A549 (cell line): ENCODE data around the gene KCNN3. TPM values are rescaled to one million over a fixed set of nuclear protein-coding genes. Genes with fewer than 3 reads are reported as not detected.

Experiments used
- ATAC-seq, 2 experiments: fragments of 200-7000 bp in 1 of 2; fragments of >200 bp in 1 of 2; cut with Nextera tagmentation in 1 of 2; cut with Tn5 transposase in 1 of 2; 3 replicates each; pipeline versions ENCODE4 v1.8.0 to v1.9.1; 2018 to 2020; ENCODE audit warnings: mild to moderate bottlenecking in 1 of 2, moderate library complexity in 1 of 2
- CTCF ChIA-PET: fragments of 300-600 bp; sonication (Branson Sonifier 250); formaldehyde crosslinking; extraction: SDS; loops from one replicate; lab custom pipeline; 2021; ENCODE audit warnings: antibody characterized with exemption, inconsistent platforms; lab: Yijun Ruan, JAX
- POLR2A ChIA-PET: fragments of 350-600 bp; formaldehyde crosslinking; extraction: SDS; loops from one replicate; lab custom pipeline; 2021; ENCODE audit warnings: antibody characterized with exemption, inconsistent platforms; lab: Yijun Ruan, JAX
- DNase-seq, 2 experiments: peaks; one replicate each; pipeline versions ENCODE4 v3.0.0 to v3.0.0-alpha.2; 2011 to 2016; ENCODE audit warnings: low read depth in 1 of 2, low spot score in 1 of 2
- FAIRE-seq: peaks from 2 replicates; lab custom pipeline; 2011; peaks lifted over from hg19 to GRCh38; lab: Jason Lieb, UNC
- H3K27ac ChIP-seq, 2 experiments: fragments of >200 bp; sonication (Bioruptor Twin); formaldehyde crosslinking; 3 replicates each; pipeline ENCODE4 v1.5.1; 2016 to 2017
- H3K4me1 ChIP-seq: fragments of >200 bp; sonication (Bioruptor Twin); formaldehyde crosslinking; 3 replicates; pipeline ENCODE4 v1.6.1; 2016
- H3K4me2 ChIP-seq: fragments of >200 bp; sonication (Bioruptor Twin); formaldehyde crosslinking; 3 replicates; pipeline ENCODE4 v1.6.1; 2016
- H3K4me3 ChIP-seq: fragments of >200 bp; sonication (Bioruptor Twin); formaldehyde crosslinking; 3 replicates; pipeline ENCODE4 v1.5.1; 2016
- H3K9me3 ChIP-seq: fragments of >200 bp; sonication (Bioruptor Twin); formaldehyde crosslinking; 3 replicates; pipeline ENCODE4 v1.6.1; 2016
- BHLHE40 ChIP-seq: IDR thresholded peaks from 2 replicates; pipeline ENCODE4 v1.6.1; 2012; ENCODE audit warnings: low read depth, low read length, inconsistent platforms
- EP300 ChIP-seq, 2 experiments: fragments of >200 bp; sonication (Bioruptor Twin); formaldehyde crosslinking; IDR thresholded peaks; 2 replicates in 1 of 2; 3 replicates in 1 of 2; pipeline ENCODE4 v1.6.1; 2016 to 2017
- HMGXB4 ChIP-seq: fragments of 250-450 bp; sonication (Bioruptor Pico); IDR thresholded peaks from 2 replicates; pipeline ENCODE4 v1.5.0; 2021; ENCODE audit warnings: mild to moderate bottlenecking, moderate library complexity, borderline replicate concordance
- JUN ChIP-seq, 2 experiments: fragments of >200 bp; sonication (Bioruptor Twin); formaldehyde crosslinking; IDR thresholded peaks; 2 replicates in 1 of 2; 3 replicates in 1 of 2; pipeline ENCODE4 v1.6.1; 2016 to 2017
- JUNB ChIP-seq: fragments of >200 bp; sonication (Bioruptor Twin); formaldehyde crosslinking; IDR thresholded peaks from 2 replicates; pipeline ENCODE4 v1.6.1; 2016
- KDM1A ChIP-seq: fragments of 200-600 bp; sonication (generic); IDR thresholded peaks from 2 replicates; pipeline ENCODE4 v1.6.1; 2016; ENCODE audit warnings: low read depth, mild to moderate bottlenecking
- MAZ ChIP-seq: fragments of 150-350 bp; IDR thresholded peaks from 2 replicates; pipeline ENCODE4 v1.6.1; 2014; ENCODE audit warnings: antibody characterized with exemption, low read depth, low read length, borderline replicate concordance
- NPAS2 ChIP-seq: fragments of 250-450 bp; sonication (Bioruptor Pico); IDR thresholded peaks from 2 replicates; pipeline ENCODE4 v1.8.0; 2022; ENCODE audit warnings: mild to moderate bottlenecking, moderate library complexity, borderline replicate concordance
- PHF8 ChIP-seq: fragments of 200-600 bp; sonication (generic); IDR thresholded peaks from 2 replicates; pipeline ENCODE4 v1.6.1; 2016; ENCODE audit warnings: low read depth, mild to moderate bottlenecking, antibody characterized with exemption, moderate library complexity, borderline replicate concordance
- POLR2A ChIP-seq: IDR thresholded peaks from 2 replicates; pipeline ENCODE4 v1.6.1; 2012; ENCODE audit warnings: mild to moderate bottlenecking, low read length
- RAD21 ChIP-seq, 2 experiments: fragments of >200 bp in 1 of 2; sonication (Bioruptor Twin) in 1 of 2; formaldehyde crosslinking in 1 of 2; IDR thresholded peaks in 1 of 2; conservative IDR thresholded peaks in 1 of 2; 2 replicates in 1 of 2; 3 replicates in 1 of 2; pipeline ENCODE4 v1.6.1; 2012 to 2018; ENCODE audit warnings: inconsistent platforms in 1 of 2
- SREBF2 ChIP-seq: fragments of 450-650 bp; IDR thresholded peaks from 2 replicates; pipeline ENCODE4 v1.6.1; 2014; ENCODE audit warnings: mild to moderate bottlenecking, moderate library complexity
- TFCP2L1 ChIP-seq: fragments of 250-450 bp; sonication (Bioruptor Pico); IDR thresholded peaks from 2 replicates; pipeline ENCODE4 v1.5.0; 2021; ENCODE audit warnings: mild to moderate bottlenecking
- ZC3H11A ChIP-seq: fragments of 450-650 bp; IDR thresholded peaks from 2 replicates; pipeline ENCODE4 v1.6.1; 2014; ENCODE audit warnings: antibody characterized with exemption, mild to moderate bottlenecking
- ZSCAN20 ChIP-seq: fragments of 250-450 bp; sonication (Bioruptor Pico); IDR thresholded peaks from 2 replicates; pipeline ENCODE4 v1.8.0; 2022; ENCODE audit warnings: mild to moderate bottlenecking, moderate library complexity
- WGBS: methylation state at CpG from one replicate; pipeline ENCODE4 v1.1.6; 2017; ENCODE audit errors: missing lambda C conversion rate; 5-methylcytosine and 5-hydroxymethylcytosine counted together
- polyA plus RNA-seq, 4 experiments: library from polyadenylated mRNA; depleted of rRNA in 3 of 4; stranded (reverse); fragments of >200 nt; fragmentation: RNase III in 1 of 4; extraction: RNeasy Plus Mini Kit Qiagen cat#74134 plus additional on column Dnase treatment in 1 of 4; gene quantifications; 2 replicates in 3 of 4; 3 replicates in 1 of 4; pipeline ENCODE4 v1.2.3, GENCODE V29; 2011 to 2017
- TF ChIP-seq, protein P1 (sequence below): fragments of 150-350 bp; IDR thresholded peaks from 2 replicates; pipeline ENCODE4 v1.6.1; 2014; ENCODE audit warnings: low read depth, mild to moderate bottlenecking, low read length
- TF ChIP-seq, protein P2 (sequence below): fragments of >200 bp; sonication (Bioruptor Twin); formaldehyde crosslinking; IDR thresholded peaks from 3 replicates; pipeline ENCODE4 v1.5.1; 2016

The KCNN3 gene
- polyA plus RNA-seq, 2 of the 4 experiments (the other 2 are of a cell fraction): 0.01 to 0.03 TPM

DNA sequence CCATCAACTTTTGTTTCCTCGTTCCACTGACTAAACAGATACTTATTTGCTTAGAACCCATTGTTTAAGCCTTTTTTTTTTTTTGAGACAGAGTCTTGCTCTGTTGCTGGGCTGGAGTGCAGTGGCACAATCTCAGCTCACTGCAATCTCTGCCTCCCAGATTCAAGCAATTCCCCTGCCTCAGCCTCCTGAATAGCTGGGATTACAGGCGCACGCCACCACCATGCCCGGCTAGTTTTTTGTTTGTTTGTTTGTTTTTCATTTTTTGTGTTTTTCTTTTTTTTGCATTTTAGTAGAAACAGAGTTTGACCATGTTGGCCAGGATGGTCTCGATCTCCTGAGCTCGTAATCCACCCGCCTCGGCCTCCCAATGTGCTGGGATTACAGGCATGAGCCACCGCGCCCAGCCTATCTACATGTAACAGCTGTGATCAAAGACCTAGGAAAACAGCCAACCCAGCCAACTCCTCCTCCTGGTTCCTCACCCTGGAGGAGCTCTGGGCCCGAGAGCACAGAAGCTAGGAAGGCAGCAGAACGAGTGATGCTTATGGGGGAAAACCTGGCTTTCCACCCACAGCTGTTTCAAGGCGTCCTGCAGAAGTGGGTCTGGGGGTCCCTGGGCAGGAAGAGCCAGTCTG lies 32.9 kb downstream of the KCNN3 start:
- no peak overlapping the region for H3K27ac ChIP-seq
- CTCF ChIA-PET: interaction anchor here (1.4 kb wide), 1 partner anchor 168 kb away, joined by 6 read pairs; no protein-coding TSS in a partner anchor
- no peak for FAIRE-seq
- DNase-seq: no peak
- TF ChIP-seq JUNB: no peak
- TF ChIP-seq NPAS2 (CRISPR knock-in tag): no peak
- TF ChIP-seq HMGXB4 (CRISPR knock-in tag): no peak
- H3K4me2 ChIP-seq: no peak overlapping the region
- WGBS: 77% methylated on average over 12 of the region's 13 CpGs
- no peak for ATAC-seq
- POLR2A ChIA-PET: interaction anchor here (0.8 kb wide), 1 partner anchor 17 kb away, joined by 3 read pairs; no protein-coding TSS in a partner anchor
- H3K4me3 ChIP-seq: no peak overlapping the region
- H3K9me3 ChIP-seq: no peaks in the 10 kb centered on the region
- H3K4me1 ChIP-seq: no peaks in the 10 kb centered on the region

GRCh38 chr1:154835531-154836324 lies 34.4 kb downstream of the KCNN3 start:
- WGBS: 56% methylated on average over 6 of the region's 6 CpGs
- DNase-seq (no peak), ATAC-seq (no peak), FAIRE-seq (no peak)
- CTCF ChIA-PET: interaction anchor here (1.2 to 1.6 kb wide), 2 partner anchors 9 to 17 kb away, joined by 3 read pairs; no protein-coding TSS in a partner anchor
- POLR2A ChIA-PET: no interaction called here
- Histone ChIP-seq H3K4me1 (no peaks in the 10 kb centered on the region), H3K9me3 (no peaks in the 10 kb centered on the region), H3K4me2 (no peak overlapping the region), H3K27ac (no peak overlapping the region), H3K4me3 (no peak overlapping the region)
- TF ChIP-seq NPAS2 (CRISPR knock-in tag) (no peak), BHLHE40 (no peak), TFCP2L1 (CRISPR knock-in tag) (no peak), EP300 (IDR thresholded peaks at IDR 0.05) (no peak), ZC3H11A (no peak), RAD21 (conservative IDR thresholded peaks at IDR 0.05 in 1 of 2, IDR thresholded peaks at IDR 0.05 in 1 of 2) (no peak), PHF8 (no peak), MAZ (no peak), SREBF2 (no peak), KDM1A (no peak)
- TF ChIP-seq, protein P1, sequence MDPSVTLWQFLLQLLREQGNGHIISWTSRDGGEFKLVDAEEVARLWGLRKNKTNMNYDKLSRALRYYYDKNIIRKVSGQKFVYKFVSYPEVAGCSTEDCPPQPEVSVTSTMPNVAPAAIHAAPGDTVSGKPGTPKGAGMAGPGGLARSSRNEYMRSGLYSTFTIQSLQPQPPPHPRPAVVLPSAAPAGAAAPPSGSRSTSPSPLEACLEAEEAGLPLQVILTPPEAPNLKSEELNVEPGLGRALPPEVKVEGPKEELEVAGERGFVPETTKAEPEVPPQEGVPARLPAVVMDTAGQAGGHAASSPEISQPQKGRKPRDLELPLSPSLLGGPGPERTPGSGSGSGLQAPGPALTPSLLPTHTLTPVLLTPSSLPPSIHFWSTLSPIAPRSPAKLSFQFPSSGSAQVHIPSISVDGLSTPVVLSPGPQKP: no peak

DNA sequence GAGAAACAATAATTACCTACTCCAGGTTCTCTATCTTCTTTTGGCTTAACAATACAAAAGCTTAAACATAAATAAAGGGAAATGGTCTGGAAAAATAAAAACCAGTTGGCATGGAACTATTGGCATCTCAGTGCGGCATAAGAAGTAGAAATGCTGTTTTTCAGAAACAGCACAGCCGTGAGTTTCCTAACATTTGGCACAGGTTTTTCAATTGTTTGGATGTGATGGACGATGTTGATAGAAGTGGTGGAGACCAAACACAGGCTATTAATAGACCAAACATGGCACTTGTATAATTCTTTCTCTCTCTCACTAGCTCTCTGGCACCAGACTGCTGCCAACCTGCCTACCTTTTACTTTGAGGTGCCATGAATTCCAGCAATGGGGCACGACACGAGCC lies 36.2 kb downstream of the KCNN3 start:
- TF ChIP-seq, protein P2, sequence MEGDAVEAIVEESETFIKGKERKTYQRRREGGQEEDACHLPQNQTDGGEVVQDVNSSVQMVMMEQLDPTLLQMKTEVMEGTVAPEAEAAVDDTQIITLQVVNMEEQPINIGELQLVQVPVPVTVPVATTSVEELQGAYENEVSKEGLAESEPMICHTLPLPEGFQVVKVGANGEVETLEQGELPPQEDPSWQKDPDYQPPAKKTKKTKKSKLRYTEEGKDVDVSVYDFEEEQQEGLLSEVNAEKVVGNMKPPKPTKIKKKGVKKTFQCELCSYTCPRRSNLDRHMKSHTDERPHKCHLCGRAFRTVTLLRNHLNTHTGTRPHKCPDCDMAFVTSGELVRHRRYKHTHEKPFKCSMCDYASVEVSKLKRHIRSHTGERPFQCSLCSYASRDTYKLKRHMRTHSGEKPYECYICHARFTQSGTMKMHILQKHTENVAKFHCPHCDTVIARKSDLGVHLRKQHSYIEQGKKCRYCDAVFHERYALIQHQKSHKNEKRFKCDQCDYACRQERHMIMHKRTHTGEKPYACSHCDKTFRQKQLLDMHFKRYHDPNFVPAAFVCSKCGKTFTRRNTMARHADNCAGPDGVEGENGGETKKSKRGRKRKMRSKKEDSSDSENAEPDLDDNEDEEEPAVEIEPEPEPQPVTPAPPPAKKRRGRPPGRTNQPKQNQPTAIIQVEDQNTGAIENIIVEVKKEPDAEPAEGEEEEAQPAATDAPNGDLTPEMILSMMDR: no peak
- TF ChIP-seq KDM1A: no peak
- no peak for TF ChIP-seq ZSCAN20 (CRISPR knock-in tag)
- no peak for TF ChIP-seq POLR2A
- no peak for TF ChIP-seq HMGXB4 (CRISPR knock-in tag)
- TF ChIP-seq JUN (IDR thresholded peaks at IDR 0.05): no peak
- no peak overlapping the region for H3K27ac ChIP-seq
- CTCF ChIA-PET: interaction anchor here (1.5 kb wide), 1 partner anchor 227 kb away, joined by 3 read pairs; no protein-coding TSS in a partner anchor
- no peak overlapping the region for H3K4me3 ChIP-seq
- POLR2A ChIA-PET: no interaction called here
- H3K9me3 ChIP-seq: no peaks in the 10 kb centered on the region
- no peak overlapping the region for H3K4me2 ChIP-seq
- FAIRE-seq: no peak
- no peak for ATAC-seq
- no peaks in the 10 kb centered on the region for H3K4me1 ChIP-seq
- DNase-seq: no peak
- 69% methylated on average over 5 of the region's 5 CpGs for WGBS
